ENCODE data around the gene SLC51B. TPM values are rescaled to one million over a fixed set of nuclear protein-coding genes. Genes with fewer than 3 reads are reported as not detected.

Gene SLC51B
- total and polyA plus RNA-seq, 7 donors: 0.04 to 0.07 TPM; not detected in 5

DNA sequence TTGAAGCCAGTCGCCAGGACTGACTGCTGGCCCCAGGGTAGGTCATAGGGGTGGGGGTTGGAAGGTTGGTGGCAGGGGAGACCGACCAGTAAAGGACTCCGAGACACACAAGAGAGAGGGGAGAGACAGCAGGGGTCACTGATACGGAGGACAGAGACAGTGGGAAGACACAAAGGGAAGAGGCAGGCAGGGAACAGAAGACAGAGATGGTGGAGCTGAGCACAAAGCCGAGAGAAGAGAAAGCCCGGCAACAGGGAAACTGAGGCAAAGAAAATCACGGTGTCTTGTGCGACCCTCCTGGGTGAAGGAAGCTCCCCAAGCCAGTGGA, 22.1 kb downstream of the SLC51B start:
- no peak for ATAC-seq
- intact Hi-C loops (cut with DNase I): no loop called here
- TF ChIP-seq, protein P1, sequence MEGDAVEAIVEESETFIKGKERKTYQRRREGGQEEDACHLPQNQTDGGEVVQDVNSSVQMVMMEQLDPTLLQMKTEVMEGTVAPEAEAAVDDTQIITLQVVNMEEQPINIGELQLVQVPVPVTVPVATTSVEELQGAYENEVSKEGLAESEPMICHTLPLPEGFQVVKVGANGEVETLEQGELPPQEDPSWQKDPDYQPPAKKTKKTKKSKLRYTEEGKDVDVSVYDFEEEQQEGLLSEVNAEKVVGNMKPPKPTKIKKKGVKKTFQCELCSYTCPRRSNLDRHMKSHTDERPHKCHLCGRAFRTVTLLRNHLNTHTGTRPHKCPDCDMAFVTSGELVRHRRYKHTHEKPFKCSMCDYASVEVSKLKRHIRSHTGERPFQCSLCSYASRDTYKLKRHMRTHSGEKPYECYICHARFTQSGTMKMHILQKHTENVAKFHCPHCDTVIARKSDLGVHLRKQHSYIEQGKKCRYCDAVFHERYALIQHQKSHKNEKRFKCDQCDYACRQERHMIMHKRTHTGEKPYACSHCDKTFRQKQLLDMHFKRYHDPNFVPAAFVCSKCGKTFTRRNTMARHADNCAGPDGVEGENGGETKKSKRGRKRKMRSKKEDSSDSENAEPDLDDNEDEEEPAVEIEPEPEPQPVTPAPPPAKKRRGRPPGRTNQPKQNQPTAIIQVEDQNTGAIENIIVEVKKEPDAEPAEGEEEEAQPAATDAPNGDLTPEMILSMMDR (IDR thresholded peaks at IDR 0.05): no peak

GRCh38 chr15:65067645-65068402, 22.6 kb downstream of the SLC51B start, which contains the start of gene RASL12:
RASL12 (minus strand) TSS chr15:65067991; CDS start chr15:65067835, 156 bp downstream.
- WGBS, 3 donors: 7 to 9% (median 9%) methylated on average over 28 to 66 of the region's 66 CpGs
- DNase-seq (no peak), ATAC-seq (peak in 2 of 4 donors; percentile 4 to 35)
- Histone ChIP-seq H3K27ac (peak within 1 kb of the TSS; percentile 59), H3K4me1 (peaks cover 33% of the 10 kb centered on the region), H3K9me3 (no peaks in the 10 kb centered on the region), H3K27me3 (ENCODE audit: insufficient read depth in 3 of 3, low read length in 2 of 3) (peaks cover 0 to 5% (median 2%) of the 10 kb centered on the region in 3 donors), H3K4me3 (peak within 1 kb of the TSS; percentile 65), H3K36me3 (ENCODE audit: insufficient read depth in 1 of 2, low read depth in 1 of 2) (no peaks in the 10 kb centered on the region)
- intact Hi-C loops (cut with DNase I): no loop called here
- TF ChIP-seq, protein P1 (IDR thresholded peaks at IDR 0.05): no peak

More for the DNA sequence above, 22.1 kb downstream of the SLC51B start:
- Histone ChIP-seq H3K4me3 (peak overlapping the region; percentile 65), H3K27ac (peak overlapping the region; percentile 59), H3K27me3 (ENCODE audit: insufficient read depth in 3 of 3, low read length in 2 of 3) (peaks cover 0 to 5% (median 2%) of the 10 kb centered on the region in 3 donors), H3K36me3 (ENCODE audit: insufficient read depth in 1 of 2, low read depth in 1 of 2) (no peaks in the 10 kb centered on the region), H3K9me3 (no peaks in the 10 kb centered on the region), H3K4me1 (peaks cover 32% of the 10 kb centered on the region)
- DNase-seq: no peak
- WGBS, 3 donors: 40 to 44% (median 41%) methylated on average over 7 to 8 of the region's 8 CpGs

- 77 to 90% (median 83%) methylated on average over 3 of the region's 3 CpGs for WGBS, 3 donors
- intact Hi-C loops (cut with DNase I): no loop called here
Measured at GRCh38 chr15:65068403-65068788, 23.2 kb downstream of the SLC51B start.

GRCh38 chr15:65069179-65069578, 24.0 kb downstream of the SLC51B start:
- DNase-seq (peak in 1 of 2 donors; percentile 32), ATAC-seq (peak in 3 of 4 donors; percentile 19 to 56 (median 23))
- Histone ChIP-seq H3K36me3 (ENCODE audit: insufficient read depth in 1 of 2, low read depth in 1 of 2) (no peaks in the 10 kb centered on the region), H3K27me3 (ENCODE audit: insufficient read depth in 3 of 3, low read length in 2 of 3) (peaks cover 0 to 5% (median 2%) of the 10 kb centered on the region in 3 donors), H3K9me3 (no peaks in the 10 kb centered on the region), H3K27ac (peak overlapping the region; percentile 59), H3K4me3 (no peak overlapping the region), H3K4me1 (peaks cover 33% of the 10 kb centered on the region)
- TF ChIP-seq, protein P1 (IDR thresholded peaks at IDR 0.05): no peak
- intact Hi-C loops (cut with DNase I): no loop called here
- WGBS, 3 donors: 41 to 52% (median 47%) methylated on average over 1 of the region's 1 CpG

More at GRCh38 chr15:65068403-65068788, 23.2 kb downstream of the SLC51B start:
- H3K36me3 ChIP-seq (ENCODE audit: insufficient read depth in 1 of 2, low read depth in 1 of 2): no peaks in the 10 kb centered on the region
- no peaks in the 10 kb centered on the region for H3K9me3 ChIP-seq
- TF ChIP-seq, protein P1 (IDR thresholded peaks at IDR 0.05): no peak
- ATAC-seq: no peak
- peaks cover 33% of the 10 kb centered on the region for H3K4me1 ChIP-seq
- H3K4me3 ChIP-seq: peak overlapping the region; percentile 65
- peaks cover 0 to 5% (median 2%) of the 10 kb centered on the region in 3 donors for H3K27me3 ChIP-seq (ENCODE audit: insufficient read depth in 3 of 3, low read length in 2 of 3)
- H3K27ac ChIP-seq: peak overlapping the region; percentile 59
- DNase-seq: no peak

Data from psoas muscle (tissue), 8 donors.